Measurements from ENCODE around the gene UNC13B. TPM values are rescaled to one million over a fixed set of nuclear protein-coding genes. Genes with fewer than 3 reads are reported as not detected.

UNC13B gene
- total RNA-seq, 1 experiment from 2014 or later, result 49.3 TPM

GRCh38 chr9:35342221-35342958 lies 180.6 kb downstream of the UNC13B start:
- DNase-seq (ENCODE audit: low spot score) (no peak), ATAC-seq (no peak)
- Mint-ChIP-seq H3K36me3 (no peaks in the 10 kb centered on the region), H3K27me3 (ENCODE audit: low read depth) (no peaks in the 10 kb centered on the region), H3K4me1 (peaks cover 9% of the 10 kb centered on the region), H3K27ac (no peak overlapping the region), H3K4me3 (no peak overlapping the region), H3K9me3 (no peaks in the 10 kb centered on the region)
- POLR2A ChIA-PET, result no interaction called here
- TF ChIP-seq USF2 (CRISPR knock-in tag; IDR thresholded peaks at IDR 0.05), result no peak
- TF ChIP-seq, protein P1, sequence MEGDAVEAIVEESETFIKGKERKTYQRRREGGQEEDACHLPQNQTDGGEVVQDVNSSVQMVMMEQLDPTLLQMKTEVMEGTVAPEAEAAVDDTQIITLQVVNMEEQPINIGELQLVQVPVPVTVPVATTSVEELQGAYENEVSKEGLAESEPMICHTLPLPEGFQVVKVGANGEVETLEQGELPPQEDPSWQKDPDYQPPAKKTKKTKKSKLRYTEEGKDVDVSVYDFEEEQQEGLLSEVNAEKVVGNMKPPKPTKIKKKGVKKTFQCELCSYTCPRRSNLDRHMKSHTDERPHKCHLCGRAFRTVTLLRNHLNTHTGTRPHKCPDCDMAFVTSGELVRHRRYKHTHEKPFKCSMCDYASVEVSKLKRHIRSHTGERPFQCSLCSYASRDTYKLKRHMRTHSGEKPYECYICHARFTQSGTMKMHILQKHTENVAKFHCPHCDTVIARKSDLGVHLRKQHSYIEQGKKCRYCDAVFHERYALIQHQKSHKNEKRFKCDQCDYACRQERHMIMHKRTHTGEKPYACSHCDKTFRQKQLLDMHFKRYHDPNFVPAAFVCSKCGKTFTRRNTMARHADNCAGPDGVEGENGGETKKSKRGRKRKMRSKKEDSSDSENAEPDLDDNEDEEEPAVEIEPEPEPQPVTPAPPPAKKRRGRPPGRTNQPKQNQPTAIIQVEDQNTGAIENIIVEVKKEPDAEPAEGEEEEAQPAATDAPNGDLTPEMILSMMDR (IDR thresholded peaks at IDR 0.05), result no peak
- no peak for TF ChIP-seq ETV6 (CRISPR knock-in tag; IDR thresholded peaks at IDR 0.05)
- TF ChIP-seq ZNF396 (CRISPR knock-in tag; IDR thresholded peaks at IDR 0.05; ENCODE audit: borderline replicate concordance), result no peak
- TF ChIP-seq, protein P2, sequence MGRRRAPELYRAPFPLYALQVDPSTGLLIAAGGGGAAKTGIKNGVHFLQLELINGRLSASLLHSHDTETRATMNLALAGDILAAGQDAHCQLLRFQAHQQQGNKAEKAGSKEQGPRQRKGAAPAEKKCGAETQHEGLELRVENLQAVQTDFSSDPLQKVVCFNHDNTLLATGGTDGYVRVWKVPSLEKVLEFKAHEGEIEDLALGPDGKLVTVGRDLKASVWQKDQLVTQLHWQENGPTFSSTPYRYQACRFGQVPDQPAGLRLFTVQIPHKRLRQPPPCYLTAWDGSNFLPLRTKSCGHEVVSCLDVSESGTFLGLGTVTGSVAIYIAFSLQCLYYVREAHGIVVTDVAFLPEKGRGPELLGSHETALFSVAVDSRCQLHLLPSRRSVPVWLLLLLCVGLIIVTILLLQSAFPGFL (CRISPR knock-in tag; IDR thresholded peaks at IDR 0.05; ENCODE audit: borderline replicate concordance), result no peak
- TF ChIP-seq SOX15 (CRISPR knock-in tag; IDR thresholded peaks at IDR 0.05), result no peak
- CTCF ChIA-PET, result interaction anchor here (1.5 to 1.9 kb wide), 2 partner anchors 61 to 226 kb away, joined by 4 to 9 read pairs; partner anchors contain the start of gene ATOSB

GRCh38 chr9:35348109-35348508 lies 186.3 kb downstream of the UNC13B start:
- ATAC-seq (no peak), DNase-seq (ENCODE audit: low spot score) (no peak)
- Mint-ChIP-seq H3K36me3 (no peaks in the 10 kb centered on the region), H3K4me1 (no peaks in the 10 kb centered on the region), H3K27ac (no peak overlapping the region), H3K9me3 (no peaks in the 10 kb centered on the region), H3K27me3 (ENCODE audit: low read depth) (no peaks in the 10 kb centered on the region), H3K4me3 (no peak overlapping the region)
- CTCF ChIA-PET, result no interaction called here
- POLR2A ChIA-PET, result no interaction called here
- no peak for TF ChIP-seq USF2 (CRISPR knock-in tag; IDR thresholded peaks at IDR 0.05)
- TF ChIP-seq SMAD4 (CRISPR knock-in tag; IDR thresholded peaks at IDR 0.05), result no peak
- no peak for TF ChIP-seq ZSCAN18 (CRISPR knock-in tag; IDR thresholded peaks at IDR 0.05)
- TF ChIP-seq ERG (CRISPR knock-in tag; IDR thresholded peaks at IDR 0.05), result no peak

- ATAC-seq (no peak), DNase-seq (ENCODE audit: low spot score) (no peak)
- H3K4me3 Mint-ChIP-seq, result no peak overlapping the region
- POLR2A ChIA-PET, result no interaction called here
- no peaks in the 10 kb centered on the region for H3K4me1 Mint-ChIP-seq
- H3K27ac Mint-ChIP-seq, result no peak overlapping the region
- TF ChIP-seq RORB (CRISPR knock-in tag; IDR thresholded peaks at IDR 0.05) (no peak), CBFB (CRISPR knock-in tag; IDR thresholded peaks at IDR 0.05; ENCODE audit: low read depth) (no peak), HMGA2 (CRISPR knock-in tag; IDR thresholded peaks at IDR 0.05) (no peak), ZNF121 (CRISPR knock-in tag; IDR thresholded peaks at IDR 0.05) (no peak), TEAD4 (CRISPR knock-in tag; IDR thresholded peaks at IDR 0.05) (no peak)
- TF ChIP-seq, protein P1 (IDR thresholded peaks at IDR 0.05), result no peak
- H3K27me3 Mint-ChIP-seq (ENCODE audit: low read depth), result no peaks in the 10 kb centered on the region
- CTCF ChIA-PET, result no interaction called here
- no peaks in the 10 kb centered on the region for H3K36me3 Mint-ChIP-seq
- H3K9me3 Mint-ChIP-seq, result no peaks in the 10 kb centered on the region
Measured at GRCh38 chr9:35349287-35349990, 187.6 kb downstream of the UNC13B start.
